DMS153 (cell line): ENCODE results near the gene PPIL1.
"Not testable (repeated sequence)": the region's sequence is repeated elsewhere in the genome, so short reads cannot be mapped to it uniquely, and the experiment has no call there.

ENCODE experiments used
- DNase-seq: peaks from one replicate; lab custom pipeline; 2025; lab: John Stamatoyannopoulos, UW

The PPIL1 gene

GRCh38 chr6:36815962-36816735 lies 58.5 kb downstream of the PPIL1 start:
- DNase-seq = no peak

DNA sequence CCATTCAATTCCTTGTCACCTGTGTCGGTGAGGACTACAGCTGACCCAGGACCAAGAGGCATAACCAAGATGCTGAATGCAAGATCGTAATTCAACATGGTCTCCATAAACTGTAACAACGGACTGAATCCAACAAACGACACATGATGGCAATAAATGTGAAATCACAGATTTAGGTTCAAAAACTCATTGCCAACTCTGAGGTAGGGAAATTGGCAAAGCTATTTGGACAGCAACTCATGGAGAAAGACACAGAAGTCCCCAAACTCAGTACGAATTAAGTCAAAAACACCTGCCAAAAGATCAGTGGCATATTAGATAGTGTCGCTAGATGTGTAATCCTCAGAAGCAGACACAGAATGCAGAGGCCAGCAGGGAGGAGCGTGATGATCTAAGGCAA lies 60.4 kb downstream of the PPIL1 start:
- no peak for DNase-seq

DNA sequence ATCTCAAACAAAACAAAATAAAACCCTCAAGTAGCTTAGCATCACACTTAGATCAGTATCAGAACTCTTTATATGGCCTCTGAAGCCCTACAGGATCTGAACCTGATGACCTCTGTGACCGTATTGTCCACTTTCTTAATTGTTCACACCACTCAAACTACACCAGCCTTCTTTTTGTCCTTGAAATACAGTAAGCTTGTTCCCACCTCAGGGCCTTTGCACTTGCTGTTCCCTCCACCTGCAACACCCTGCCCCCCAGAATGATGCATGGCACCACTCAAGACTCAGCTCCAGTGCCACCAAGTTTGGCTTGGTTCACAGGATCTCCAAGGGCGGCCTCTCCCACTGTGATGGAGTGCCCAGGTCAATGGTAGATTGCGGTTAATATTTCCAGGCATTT lies 61.1 kb downstream of the PPIL1 start:
- no peak for DNase-seq

DNA sequence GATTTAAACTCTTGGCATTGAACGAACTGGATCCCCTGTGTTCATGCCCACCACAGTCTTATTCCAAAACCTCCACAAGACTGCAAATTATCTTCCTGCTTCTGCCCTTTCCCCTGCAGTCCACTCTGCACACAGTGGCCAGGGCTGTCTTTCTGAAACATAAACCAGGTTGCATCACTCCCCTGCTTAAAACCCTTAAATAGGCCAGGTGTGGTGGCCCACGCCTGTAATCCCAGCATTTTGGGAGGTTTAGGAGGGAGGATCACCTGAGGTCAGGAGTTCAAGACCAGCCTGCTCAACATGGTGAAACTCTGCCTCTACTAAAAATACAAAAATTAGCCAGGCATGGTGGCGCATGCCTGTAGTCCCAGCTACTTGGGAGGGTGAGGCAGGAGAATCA lies 61.6 kb downstream of the PPIL1 start:
- DNase-seq = not testable (repeated sequence)

- DNase-seq = no peak
These were observed 64.4 kb downstream of the PPIL1 start for GRCh38 chr6:36809941-36810803.

- DNase-seq = no peak
These were observed 65.4 kb downstream of the PPIL1 start for GRCh38 chr6:36809156-36809555.

- DNase-seq = no peak
These were observed 66.0 kb downstream of the PPIL1 start for GRCh38 chr6:36808634-36809033.

DNA sequence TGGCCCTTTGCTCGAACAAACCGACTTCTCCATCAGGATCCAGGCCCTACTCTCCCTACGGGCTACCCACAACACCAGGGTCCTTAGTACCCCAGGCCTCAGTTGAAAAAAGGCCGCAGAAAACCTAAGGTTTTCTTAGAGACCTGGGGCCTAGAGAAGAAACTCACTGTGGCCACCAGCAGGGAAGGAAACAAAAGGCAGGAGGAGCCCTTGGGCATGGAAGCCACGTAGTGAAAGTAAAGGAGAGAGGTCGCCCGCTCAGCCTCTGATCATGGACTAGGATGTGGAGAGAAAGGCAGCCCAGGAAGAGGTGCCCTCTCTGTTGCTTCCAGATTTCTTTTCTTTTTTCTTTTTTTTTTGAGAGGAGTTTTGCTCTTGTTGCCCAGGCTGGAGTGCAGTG lies 66.9 kb downstream of the PPIL1 start:
- no peak for DNase-seq

- no peak for DNase-seq
These were observed 67.5 kb downstream of the PPIL1 start for GRCh38 chr6:36807143-36807542.

- DNase-seq = no peak
These were observed 68.7 kb downstream of the PPIL1 start for GRCh38 chr6:36805917-36806316.

DNA sequence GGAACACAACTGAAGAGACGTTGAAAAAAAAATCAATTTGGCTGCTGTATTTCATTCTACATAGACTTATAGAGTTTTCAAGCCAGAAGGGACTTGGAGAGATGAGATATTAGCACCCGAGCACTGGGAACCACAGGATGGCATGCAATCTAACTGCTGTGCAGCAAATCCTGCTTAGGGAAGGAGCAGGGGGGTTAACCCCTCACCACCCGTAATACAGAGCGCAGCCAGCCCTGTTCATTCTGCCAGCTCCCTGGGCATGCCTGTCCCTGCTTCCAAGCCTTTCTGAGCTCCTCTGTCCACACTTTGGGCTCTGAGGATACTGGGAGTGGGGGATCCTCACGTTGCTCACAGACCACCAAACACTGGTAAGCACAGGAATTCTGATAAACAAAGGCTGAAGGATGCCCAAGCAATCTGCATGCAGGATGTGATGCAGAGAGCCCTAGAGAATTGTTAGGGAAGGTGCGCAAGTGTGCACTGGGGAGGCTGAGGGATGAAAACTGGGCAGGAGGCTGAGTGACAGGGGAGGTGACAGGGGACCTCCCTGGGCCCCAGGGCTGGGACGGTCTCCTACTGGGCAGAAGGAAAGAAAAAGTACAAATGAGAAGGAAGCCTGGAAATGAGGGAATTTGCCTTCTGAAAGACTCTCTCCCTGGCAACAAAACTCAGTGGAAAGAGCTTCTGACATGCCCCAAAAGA lies 69.4 kb downstream of the PPIL1 start:
- no peak for DNase-seq
